RKO (cell line): Measurements from ENCODE around the gene CCDC188.

Experiments used
- DNase-seq: peaks from one replicate; pipeline ENCODE4 v3.0.0-alpha.2; 2016; ENCODE audit warnings: low spot score

The CCDC188 gene

GRCh38 chr22:20147237-20147988 lies 3.4 kb downstream of the CCDC188 start:
- DNase-seq, result no peak

- DNase-seq, result no peak
Observed at GRCh38 chr22:20146777-20147176, 4.1 kb downstream of the CCDC188 start.

- no peak for DNase-seq
Observed at GRCh38 chr22:20145832-20146223, 5.0 kb downstream of the CCDC188 start.

- no peak for DNase-seq
Observed at GRCh38 chr22:20145206-20145831, 5.5 kb downstream of the CCDC188 start.

- no peak for DNase-seq
Observed at GRCh38 chr22:20143883-20144665, 6.8 kb downstream of the CCDC188 start.

DNA sequence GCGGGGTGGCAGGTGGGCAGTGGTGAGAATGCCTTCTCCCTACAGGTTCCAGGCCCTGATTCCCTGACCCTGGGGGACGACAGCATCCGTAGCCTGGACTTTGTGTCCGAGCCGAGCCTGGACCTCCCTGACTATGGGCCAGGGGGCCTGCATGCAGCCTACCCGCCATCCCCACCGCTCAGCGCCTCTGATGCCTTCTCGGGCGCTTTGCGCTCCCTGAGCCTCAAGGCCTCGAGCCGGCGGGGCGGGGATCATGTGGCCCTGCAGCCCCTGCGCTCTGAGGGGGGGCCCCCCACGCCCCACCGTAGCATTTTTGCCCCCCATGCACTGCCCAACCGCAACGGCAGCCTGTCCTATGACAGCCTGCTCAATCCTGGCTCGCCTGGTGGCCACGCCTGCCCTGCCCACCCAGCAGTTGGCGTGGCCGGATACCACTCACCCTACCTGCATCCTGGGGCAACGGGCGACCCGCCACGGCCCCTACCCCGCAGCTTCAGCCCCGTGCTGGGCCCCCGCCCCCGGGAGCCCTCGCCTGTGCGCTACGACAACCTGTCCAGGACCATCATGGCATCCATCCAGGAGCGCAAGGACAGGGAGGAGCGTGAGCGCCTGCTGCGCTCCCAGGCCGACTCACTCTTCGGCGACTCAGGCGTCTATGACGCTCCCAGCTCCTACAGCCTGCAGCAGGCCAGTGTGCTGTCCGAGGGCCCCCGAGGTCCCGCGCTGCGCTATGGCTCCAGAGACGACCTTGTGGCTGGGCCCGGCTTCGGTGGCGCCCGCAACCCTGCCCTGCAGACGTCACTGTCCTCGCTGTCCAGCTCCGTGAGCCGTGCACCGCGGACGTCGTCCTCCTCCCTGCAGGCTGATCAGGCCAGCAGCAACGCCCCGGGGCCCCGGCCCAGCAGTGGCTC lies 7.9 kb downstream of the CCDC188 start:
- DNase-seq, result no peak

DNA sequence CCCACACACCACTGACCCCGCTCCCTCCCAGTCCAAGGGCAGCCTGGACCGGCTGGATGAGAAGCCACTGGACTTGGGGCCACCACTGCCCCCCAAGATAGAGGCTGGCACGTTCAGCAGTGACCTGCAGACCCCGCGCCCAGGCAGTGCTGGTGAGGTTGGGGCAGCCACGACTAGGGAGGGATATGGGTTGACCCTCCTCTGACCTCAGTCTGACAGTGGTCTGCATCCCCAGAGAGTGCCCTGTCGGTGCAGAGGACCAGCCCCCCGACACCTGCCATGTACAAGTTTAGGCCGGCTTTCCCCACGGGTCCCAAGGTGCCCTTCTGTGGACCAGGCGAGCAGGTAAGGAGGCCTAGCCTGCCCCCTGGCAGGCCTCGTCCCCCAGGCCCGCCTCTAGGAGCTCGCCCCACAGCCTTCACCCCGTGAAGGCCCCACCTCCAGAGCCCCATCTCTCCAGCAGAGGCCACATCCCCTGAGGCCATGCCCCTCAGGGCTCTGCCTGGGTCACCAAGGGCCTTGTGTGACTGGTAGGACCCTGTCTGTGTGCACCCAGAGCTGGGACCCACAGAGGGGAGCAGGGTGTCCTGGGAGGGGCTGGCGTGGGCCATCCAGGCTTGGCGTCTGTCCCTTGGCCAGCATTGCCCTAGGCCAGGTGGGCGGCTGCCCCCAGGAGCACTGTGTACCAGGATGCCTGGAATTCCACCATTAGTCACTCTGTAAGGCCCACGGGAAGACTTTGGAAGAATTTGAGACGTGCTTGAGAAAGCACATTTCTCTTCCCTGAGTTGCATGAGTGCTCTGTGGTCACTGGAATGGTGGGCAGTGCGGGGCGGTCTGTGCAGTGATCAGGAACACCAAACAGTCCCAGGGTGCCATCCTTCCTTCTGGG lies 9.4 kb downstream of the CCDC188 start:
- DNase-seq, result no peak

GRCh38 chr22:20140521-20140964 lies 10.3 kb downstream of the CCDC188 start:
- no peak for DNase-seq

GRCh38 chr22:20140107-20140445 lies 10.8 kb downstream of the CCDC188 start:
- no peak for DNase-seq

DNA sequence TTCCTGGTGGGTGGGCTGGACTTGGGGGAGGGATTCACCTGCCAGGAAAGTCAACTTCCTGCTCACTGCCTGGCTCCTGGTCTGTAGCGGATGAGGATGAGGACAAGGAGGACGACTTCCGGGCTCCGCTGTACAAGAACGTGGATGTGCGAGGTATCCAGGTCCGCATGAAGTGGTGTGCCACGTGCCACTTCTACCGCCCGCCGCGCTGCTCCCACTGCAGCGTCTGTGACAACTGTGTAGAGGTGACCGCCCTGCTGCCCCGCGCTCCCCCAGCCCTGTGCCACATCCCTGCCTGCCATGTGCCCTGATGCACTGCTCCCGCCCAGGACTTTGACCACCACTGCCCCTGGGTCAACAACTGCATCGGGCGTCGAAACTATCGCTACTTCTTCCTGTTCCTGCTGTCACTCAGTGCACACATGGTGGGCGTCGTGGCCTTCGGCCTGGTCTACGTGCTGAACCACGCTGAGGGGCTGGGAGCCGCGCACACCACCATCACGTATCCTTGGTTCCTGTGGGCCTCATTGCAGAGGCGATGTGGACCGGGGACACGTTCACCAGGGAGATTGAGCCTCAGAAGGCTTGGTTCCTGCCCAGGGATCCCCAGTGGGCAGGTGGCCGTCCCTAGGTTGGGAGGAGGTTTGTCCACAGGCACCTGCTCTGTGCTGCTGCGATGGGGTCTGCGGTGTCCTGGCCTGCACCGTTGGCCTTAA lies 11.3 kb downstream of the CCDC188 start:
- DNase-seq, result no peak

GRCh38 chr22:20138868-20139267 lies 12.0 kb downstream of the CCDC188 start:
- DNase-seq, result no peak

DNA sequence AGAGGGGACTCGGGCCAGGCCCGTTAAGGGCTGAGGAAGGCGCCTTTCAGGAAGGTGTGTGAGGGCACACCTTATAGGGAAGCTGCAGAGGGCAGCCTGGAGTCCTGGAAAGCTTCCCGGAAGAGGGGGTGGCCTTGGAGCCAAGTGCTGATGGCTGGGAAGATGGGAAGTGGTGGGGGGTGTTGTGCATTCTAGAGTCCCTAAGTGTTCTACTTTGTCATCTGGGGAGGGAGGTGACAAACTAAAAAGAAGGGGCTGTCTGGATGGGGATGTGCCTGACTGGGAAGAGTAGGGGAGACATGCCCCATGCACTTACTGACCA lies 12.5 kb downstream of the CCDC188 start:
- DNase-seq, result no peak

GRCh38 chr22:20137671-20138416 lies 13.0 kb downstream of the CCDC188 start:
- no peak for DNase-seq

DNA sequence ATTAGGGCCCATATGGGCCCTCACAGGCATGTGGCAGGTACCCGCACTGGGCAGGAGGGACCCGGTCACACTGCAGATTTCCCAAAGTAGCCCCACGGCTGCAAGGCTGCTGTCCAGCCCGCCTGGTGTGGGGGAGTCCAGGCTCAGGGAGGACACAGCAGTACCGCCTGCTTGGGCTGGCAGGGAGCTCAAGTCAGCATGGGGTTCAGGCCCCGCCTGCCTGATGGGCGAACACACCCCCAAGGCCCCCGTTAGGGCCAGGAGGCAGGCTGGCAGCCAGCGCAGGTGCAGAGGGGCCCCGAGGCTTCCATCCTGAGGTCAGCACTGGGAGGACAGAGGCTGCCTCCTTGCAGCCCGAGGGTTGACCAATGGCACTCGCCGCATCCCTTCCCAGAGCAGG lies 13.7 kb downstream of the CCDC188 start:
- DNase-seq, result no peak

DNA sequence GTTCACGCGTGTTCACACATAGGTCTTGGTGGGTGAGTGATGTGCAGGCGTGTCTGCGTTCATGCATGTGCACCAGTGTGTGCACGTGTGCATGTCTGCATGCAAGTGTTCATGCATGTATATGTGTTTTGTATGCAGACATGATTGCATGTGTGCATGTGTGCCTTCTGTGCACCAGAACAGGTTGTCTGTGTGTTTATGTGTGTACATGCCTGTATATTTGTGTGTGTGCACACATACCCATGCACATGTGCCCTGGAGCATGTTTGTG lies 14.3 kb downstream of the CCDC188 start:
- DNase-seq, result no peak

DNA sequence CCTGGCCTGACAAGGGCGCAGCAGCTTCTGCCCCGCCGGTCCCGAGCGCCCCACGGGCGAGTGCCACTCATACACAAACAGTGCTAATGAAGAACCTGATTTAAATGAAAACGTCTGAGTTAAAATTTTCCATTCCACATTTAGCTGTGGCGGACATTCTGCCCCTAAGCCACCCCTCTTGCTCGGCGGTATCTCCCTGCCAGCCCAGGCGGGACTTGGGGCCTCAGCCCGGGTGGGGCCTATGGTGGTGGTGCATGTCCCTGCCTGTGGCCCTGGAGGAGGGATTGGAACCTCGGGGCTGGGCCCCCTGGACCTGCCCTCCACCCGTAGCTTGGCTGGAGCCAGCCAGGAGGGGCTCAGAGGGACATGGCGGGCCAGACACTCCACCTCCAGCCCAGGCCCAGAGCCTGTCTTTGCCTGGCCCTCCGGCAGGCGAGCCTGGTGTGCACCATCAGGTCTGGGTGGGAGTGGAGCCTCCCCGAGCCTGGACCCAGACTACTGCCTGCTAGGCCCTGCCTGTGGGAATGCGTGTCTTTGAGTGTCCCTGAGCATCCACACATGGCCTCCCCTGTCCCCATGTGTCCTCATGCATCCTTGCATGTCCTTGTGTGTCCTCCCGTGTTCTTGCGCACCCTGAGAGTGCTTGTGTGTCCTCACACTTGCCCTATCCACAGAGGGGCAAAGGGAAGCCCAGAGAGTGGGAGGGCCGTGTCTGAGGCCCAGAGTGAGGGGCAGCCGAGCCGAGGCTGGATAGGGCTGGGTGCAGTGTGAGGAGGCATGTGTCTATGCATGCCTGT lies 14.9 kb downstream of the CCDC188 start:
- no peak for DNase-seq

DNA sequence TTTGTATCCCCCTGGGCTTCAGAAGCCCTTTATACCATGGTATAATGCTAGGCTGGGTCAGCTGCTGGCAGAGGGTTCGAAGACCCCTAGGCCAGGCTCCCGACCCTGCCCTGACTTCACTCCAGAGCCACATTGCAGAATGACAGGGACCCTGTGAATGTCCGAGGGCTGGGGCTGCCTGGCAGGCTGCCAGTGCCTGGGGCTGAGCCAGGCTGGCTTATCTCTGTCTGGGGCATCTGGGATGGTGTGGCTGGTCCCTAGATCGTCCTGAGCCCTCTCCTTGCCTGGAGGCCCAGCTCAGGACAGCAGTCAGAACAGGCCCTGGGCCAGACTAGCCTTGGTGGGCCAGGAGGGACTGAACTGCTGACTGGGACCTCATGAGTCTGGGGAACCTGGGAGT lies 15.6 kb downstream of the CCDC188 start:
- DNase-seq, result no peak

DNA sequence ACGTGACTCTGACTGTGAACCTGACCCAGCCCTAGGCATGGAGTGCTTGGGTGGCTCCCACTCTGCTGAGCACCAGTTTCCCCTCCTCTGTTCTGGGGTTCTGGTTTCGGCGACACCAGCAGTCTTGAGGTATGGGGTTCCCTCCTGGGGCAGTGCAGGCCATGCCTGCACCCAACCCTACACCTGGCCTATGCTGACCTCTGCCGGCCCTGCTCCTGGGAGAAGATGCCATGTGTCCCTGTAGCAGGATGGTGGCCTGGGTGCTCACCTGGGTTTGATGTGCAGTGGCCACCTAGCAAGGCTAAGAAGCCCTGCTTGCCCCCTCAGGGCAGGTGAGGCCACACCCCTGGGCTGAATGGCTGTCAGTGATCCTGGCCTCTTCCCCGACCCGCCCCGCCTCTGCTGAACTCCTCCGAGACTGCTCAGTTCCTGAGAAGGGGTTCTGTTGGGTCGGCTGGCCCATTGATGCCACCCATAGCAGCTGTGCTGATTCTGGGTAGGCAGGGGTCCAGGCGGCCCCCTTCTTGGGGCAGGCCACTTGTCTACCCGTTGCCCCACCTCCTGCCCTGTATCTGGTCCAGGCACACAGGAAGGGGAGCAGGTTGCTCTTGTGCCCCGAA lies 16.8 kb downstream of the CCDC188 start:
- DNase-seq, result no peak
